CD4-positive, alpha-beta T cell treated with Interleukin-4 for 4 hours (primary cell): Measurements from ENCODE around the gene SMCO4.
A peak's percentile ranks its signal among the peaks of the same experiment; 100 is the strongest.
"Not testable (repeated sequence)": the region's sequence is repeated elsewhere in the genome, so short reads cannot be mapped to it uniquely, and the experiment has no call there.

Source experiments
- DNase-seq: peaks from one replicate; pipeline ENCODE4 v3.0.0-alpha.2; 2020

The SMCO4 gene

GRCh38 chr11:93559681-93560080, 16.5 kb upstream of the SMCO4 start:
- DNase-seq = no peak

GRCh38 chr11:93552874-93553273, 9.7 kb upstream of the SMCO4 start:
- no peak for DNase-seq

GRCh38 chr11:93549976-93550375, 6.8 kb upstream of the SMCO4 start:
- no peak for DNase-seq

- DNase-seq = no peak
These were observed 5.6 kb upstream of the SMCO4 start for GRCh38 chr11:93548679-93549319.

GRCh38 chr11:93547773-93548172, 4.6 kb upstream of the SMCO4 start:
- no peak for DNase-seq

- DNase-seq = no peak
These were observed 3.8 kb upstream of the SMCO4 start for GRCh38 chr11:93547028-93547427.

- DNase-seq = no peak
These were observed 2.4 kb upstream of the SMCO4 start for GRCh38 chr11:93545566-93545965.

GRCh38 chr11:93542811-93543229, 371 bp downstream of the SMCO4 start:
- DNase-seq = no peak

- peak; percentile 39 for DNase-seq
These were observed 1.0 kb downstream of the SMCO4 start for GRCh38 chr11:93541884-93542810.

GRCh38 chr11:93540896-93541553, 2.2 kb downstream of the SMCO4 start:
- DNase-seq = no peak

- no peak for DNase-seq
These were observed 2.9 kb downstream of the SMCO4 start for GRCh38 chr11:93540337-93540736.

GRCh38 chr11:93537767-93538261, 5.4 kb downstream of the SMCO4 start:
- no peak for DNase-seq

GRCh38 chr11:93537049-93537448, 6.1 kb downstream of the SMCO4 start:
- DNase-seq = no peak

- DNase-seq = no peak
These were observed 6.9 kb downstream of the SMCO4 start for GRCh38 chr11:93536101-93536861.

- not testable (repeated sequence) for DNase-seq
These were observed 7.6 kb downstream of the SMCO4 start for GRCh38 chr11:93535578-93535977.

GRCh38 chr11:93532806-93533205, 10.4 kb downstream of the SMCO4 start:
- DNase-seq = no peak

GRCh38 chr11:93532281-93532789, 10.9 kb downstream of the SMCO4 start:
- DNase-seq = no peak

GRCh38 chr11:93530468-93530826, 12.7 kb downstream of the SMCO4 start:
- no peak for DNase-seq

- no peak for DNase-seq
These were observed 13.3 kb downstream of the SMCO4 start for GRCh38 chr11:93529707-93530467.

- DNase-seq = no peak
These were observed 14.2 kb downstream of the SMCO4 start for GRCh38 chr11:93528757-93529645.

- DNase-seq = no peak
These were observed 14.9 kb downstream of the SMCO4 start for GRCh38 chr11:93528252-93528651.
